ENCODE measurements around the gene CRX. TPM values are rescaled to one million over a fixed set of nuclear protein-coding genes. Genes with fewer than 3 reads are reported as not detected.
"Not testable (repeated sequence)": the region's sequence is repeated elsewhere in the genome, so short reads cannot be mapped to it uniquely, and the experiment has no call there.

Gene CRX
- total RNA-seq, 1 donor from 2014 or later = not detected

- intact Hi-C loops (cut with micrococcal nuclease) = loop anchor here (5.0 kb wide), 1 partner anchor 49 kb away; no protein-coding TSS in a partner anchor
- Mint-ChIP-seq H3K4me3 (ENCODE audit: low read depth) (no peak overlapping the region), H3K9me3 (no peaks in the 10 kb centered on the region), H3K27me3 (ENCODE audit: low read depth) (no peaks in the 10 kb centered on the region), H3K36me3 (ENCODE audit: low read depth) (no peaks in the 10 kb centered on the region), H3K27ac (no peak overlapping the region), H3K4me1 (ENCODE audit: low read depth) (no peaks in the 10 kb centered on the region)
- peak; percentile 56 for DNase-seq (ENCODE audit: low spot score)
Observed at GRCh38 chr19:47813304-47813994, 8.3 kb upstream of the CRX start.

- no peaks in the 10 kb centered on the region for H3K4me1 Mint-ChIP-seq (ENCODE audit: low read depth)
- intact Hi-C loops (cut with micrococcal nuclease) = loop anchor here (5.0 kb wide), 1 partner anchor 48 kb away; no protein-coding TSS in a partner anchor
Observed at GRCh38 chr19:47813995-47814328, 7.8 kb upstream of the CRX start.

GRCh38 chr19:47816270-47816669 is 5.5 kb upstream of the CRX start:
- intact Hi-C loops (cut with micrococcal nuclease); H3K27ac Mint-ChIP-seq; H3K9me3 Mint-ChIP-seq; H3K4me3 Mint-ChIP-seq (ENCODE audit: low read depth); H3K4me1 Mint-ChIP-seq (ENCODE audit: low read depth); DNase-seq (ENCODE audit: low spot score); H3K36me3 Mint-ChIP-seq (ENCODE audit: low read depth): not testable (repeated sequence)
- H3K27me3 Mint-ChIP-seq (ENCODE audit: low read depth) = peaks cover 15% of the 10 kb centered on the region

More at GRCh38 chr19:47813995-47814328, 7.8 kb upstream of the CRX start:
- Mint-ChIP-seq H3K27ac (no peak overlapping the region), H3K9me3 (no peaks in the 10 kb centered on the region), H3K27me3 (ENCODE audit: low read depth) (peaks cover 2% of the 10 kb centered on the region), H3K36me3 (ENCODE audit: low read depth) (no peaks in the 10 kb centered on the region), H3K4me3 (ENCODE audit: low read depth) (no peak overlapping the region)
- DNase-seq (ENCODE audit: low spot score) = no peak

GRCh38 chr19:47818221-47818620 is 3.5 kb upstream of the CRX start:
- intact Hi-C loops (cut with micrococcal nuclease); H3K4me1 Mint-ChIP-seq (ENCODE audit: low read depth); H3K9me3 Mint-ChIP-seq; H3K36me3 Mint-ChIP-seq (ENCODE audit: low read depth); DNase-seq (ENCODE audit: low spot score); H3K4me3 Mint-ChIP-seq (ENCODE audit: low read depth); H3K27ac Mint-ChIP-seq: not testable (repeated sequence)
- H3K27me3 Mint-ChIP-seq (ENCODE audit: low read depth) = peaks cover 17% of the 10 kb centered on the region

GRCh38 chr19:47819858-47820257 is 1.9 kb upstream of the CRX start:
- Mint-ChIP-seq H3K36me3 (ENCODE audit: low read depth) (no peaks in the 10 kb centered on the region), H3K27ac (no peak overlapping the region), H3K4me1 (ENCODE audit: low read depth) (no peaks in the 10 kb centered on the region), H3K4me3 (ENCODE audit: low read depth) (no peak overlapping the region), H3K9me3 (no peaks in the 10 kb centered on the region), H3K27me3 (ENCODE audit: low read depth) (peaks cover 17% of the 10 kb centered on the region)
- no peak for DNase-seq (ENCODE audit: low spot score)
- intact Hi-C loops (cut with micrococcal nuclease) = no loop called here

GRCh38 chr19:47820410-47820809 is 1.3 kb upstream of the CRX start:
- H3K9me3 Mint-ChIP-seq = no peaks in the 10 kb centered on the region
- intact Hi-C loops (cut with micrococcal nuclease) = no loop called here
- no peaks in the 10 kb centered on the region for H3K36me3 Mint-ChIP-seq (ENCODE audit: low read depth)
- H3K4me1 Mint-ChIP-seq (ENCODE audit: low read depth) = no peaks in the 10 kb centered on the region
- H3K4me3 Mint-ChIP-seq (ENCODE audit: low read depth) = no peak overlapping the region
- no peak overlapping the region for H3K27ac Mint-ChIP-seq
- no peak for DNase-seq (ENCODE audit: low spot score)
- H3K27me3 Mint-ChIP-seq (ENCODE audit: low read depth) = peaks cover 17% of the 10 kb centered on the region

- Mint-ChIP-seq H3K4me1 (ENCODE audit: low read depth) (no peaks in the 10 kb centered on the region), H3K9me3 (no peaks in the 10 kb centered on the region), H3K4me3 (ENCODE audit: low read depth) (no peak overlapping the region), H3K27ac (no peak overlapping the region), H3K36me3 (ENCODE audit: low read depth) (no peaks in the 10 kb centered on the region), H3K27me3 (ENCODE audit: low read depth) (peaks cover 13% of the 10 kb centered on the region)
- intact Hi-C loops (cut with micrococcal nuclease) = no loop called here
- no peak for DNase-seq (ENCODE audit: low spot score)
Observed at GRCh38 chr19:47824396-47824795, 2.7 kb downstream of the CRX start.

GRCh38 chr19:47826800-47827199 is 5.1 kb downstream of the CRX start:
- Mint-ChIP-seq H3K4me3 (ENCODE audit: low read depth) (no peak overlapping the region), H3K9me3 (no peaks in the 10 kb centered on the region), H3K36me3 (ENCODE audit: low read depth) (no peaks in the 10 kb centered on the region), H3K27ac (no peak overlapping the region), H3K27me3 (ENCODE audit: low read depth) (peaks cover 2% of the 10 kb centered on the region), H3K4me1 (ENCODE audit: low read depth) (no peaks in the 10 kb centered on the region)
- no peak for DNase-seq (ENCODE audit: low spot score)
- intact Hi-C loops (cut with micrococcal nuclease) = no loop called here

GRCh38 chr19:47832723-47833122 is 11.0 kb downstream of the CRX start:
- intact Hi-C loops (cut with micrococcal nuclease) = no loop called here
- Mint-ChIP-seq H3K27ac (no peak overlapping the region), H3K4me3 (ENCODE audit: low read depth) (no peak overlapping the region)

GRCh38 chr19:47836038-47836437 is 14.3 kb downstream of the CRX start:
- Mint-ChIP-seq H3K36me3 (ENCODE audit: low read depth) (no peaks in the 10 kb centered on the region), H3K27ac (no peak overlapping the region), H3K9me3 (no peaks in the 10 kb centered on the region), H3K4me1 (ENCODE audit: low read depth) (no peaks in the 10 kb centered on the region), H3K4me3 (ENCODE audit: low read depth) (no peak overlapping the region), H3K27me3 (ENCODE audit: low read depth) (no peaks in the 10 kb centered on the region)
- intact Hi-C loops (cut with micrococcal nuclease) = no loop called here
- DNase-seq (ENCODE audit: low spot score) = no peak

More at GRCh38 chr19:47832723-47833122, 11.0 kb downstream of the CRX start:
- no peaks in the 10 kb centered on the region for H3K4me1 Mint-ChIP-seq (ENCODE audit: low read depth)
- H3K27me3 Mint-ChIP-seq (ENCODE audit: low read depth) = no peaks in the 10 kb centered on the region
- no peaks in the 10 kb centered on the region for H3K36me3 Mint-ChIP-seq (ENCODE audit: low read depth)
- no peaks in the 10 kb centered on the region for H3K9me3 Mint-ChIP-seq
- DNase-seq (ENCODE audit: low spot score) = no peak

- H3K27ac Mint-ChIP-seq = no peak overlapping the region
- no peak overlapping the region for H3K4me3 Mint-ChIP-seq (ENCODE audit: low read depth)
- DNase-seq (ENCODE audit: low spot score) = no peak
- intact Hi-C loops (cut with micrococcal nuclease) = no loop called here
- no peaks in the 10 kb centered on the region for H3K4me1 Mint-ChIP-seq (ENCODE audit: low read depth)
- H3K27me3 Mint-ChIP-seq (ENCODE audit: low read depth) = no peaks in the 10 kb centered on the region
- H3K36me3 Mint-ChIP-seq (ENCODE audit: low read depth) = no peaks in the 10 kb centered on the region
- no peaks in the 10 kb centered on the region for H3K9me3 Mint-ChIP-seq
Observed at GRCh38 chr19:47839411-47839810, 17.7 kb downstream of the CRX start.

GRCh38 chr19:47839913-47840312 is 18.2 kb downstream of the CRX start:
- no peaks in the 10 kb centered on the region for H3K36me3 Mint-ChIP-seq (ENCODE audit: low read depth)
- no peak overlapping the region for H3K4me3 Mint-ChIP-seq (ENCODE audit: low read depth)
- DNase-seq (ENCODE audit: low spot score) = no peak
- intact Hi-C loops (cut with micrococcal nuclease) = no loop called here
- H3K4me1 Mint-ChIP-seq (ENCODE audit: low read depth) = no peaks in the 10 kb centered on the region
- no peak overlapping the region for H3K27ac Mint-ChIP-seq
- H3K9me3 Mint-ChIP-seq = no peaks in the 10 kb centered on the region
- no peaks in the 10 kb centered on the region for H3K27me3 Mint-ChIP-seq (ENCODE audit: low read depth)

GRCh38 chr19:47842941-47843340 is 21.2 kb downstream of the CRX start:
- intact Hi-C loops (cut with micrococcal nuclease) = no loop called here
- H3K9me3 Mint-ChIP-seq = no peaks in the 10 kb centered on the region
- no peaks in the 10 kb centered on the region for H3K36me3 Mint-ChIP-seq (ENCODE audit: low read depth)
- DNase-seq (ENCODE audit: low spot score) = no peak
- no peak overlapping the region for H3K4me3 Mint-ChIP-seq (ENCODE audit: low read depth)
- H3K27me3 Mint-ChIP-seq (ENCODE audit: low read depth) = no peaks in the 10 kb centered on the region
- no peaks in the 10 kb centered on the region for H3K4me1 Mint-ChIP-seq (ENCODE audit: low read depth)
- H3K27ac Mint-ChIP-seq = no peak overlapping the region

- no peak overlapping the region for H3K4me3 Mint-ChIP-seq (ENCODE audit: low read depth)
- no peak for DNase-seq (ENCODE audit: low spot score)
Observed at GRCh38 chr19:47848425-47848822, 26.7 kb downstream of the CRX start.

More at GRCh38 chr19:47848425-47848822, 26.7 kb downstream of the CRX start:
- Mint-ChIP-seq H3K9me3 (no peaks in the 10 kb centered on the region), H3K36me3 (ENCODE audit: low read depth) (no peaks in the 10 kb centered on the region), H3K27ac (no peak overlapping the region), H3K4me1 (ENCODE audit: low read depth) (peaks cover 2% of the 10 kb centered on the region), H3K27me3 (ENCODE audit: low read depth) (peaks cover 24% of the 10 kb centered on the region)
- intact Hi-C loops (cut with micrococcal nuclease) = no loop called here

Data from activated T-helper 2 cell treated with anti-CD3 and anti-CD28 coated beads, Interferon-gamma antibody, Interleukin-2, Interleukin-4, amounts not matched to agents 10 μg/mL and 5 μg/mL and 100 μg/mL, durations not matched to agents 14 hours and 24 hours and 36 hours (primary cell).